Measurements from ENCODE around the gene HRH3.

GRCh38 chr20:62171245-62171644, 48.8 kb downstream of the HRH3 start:
- TF ChIP-seq, protein P1, sequence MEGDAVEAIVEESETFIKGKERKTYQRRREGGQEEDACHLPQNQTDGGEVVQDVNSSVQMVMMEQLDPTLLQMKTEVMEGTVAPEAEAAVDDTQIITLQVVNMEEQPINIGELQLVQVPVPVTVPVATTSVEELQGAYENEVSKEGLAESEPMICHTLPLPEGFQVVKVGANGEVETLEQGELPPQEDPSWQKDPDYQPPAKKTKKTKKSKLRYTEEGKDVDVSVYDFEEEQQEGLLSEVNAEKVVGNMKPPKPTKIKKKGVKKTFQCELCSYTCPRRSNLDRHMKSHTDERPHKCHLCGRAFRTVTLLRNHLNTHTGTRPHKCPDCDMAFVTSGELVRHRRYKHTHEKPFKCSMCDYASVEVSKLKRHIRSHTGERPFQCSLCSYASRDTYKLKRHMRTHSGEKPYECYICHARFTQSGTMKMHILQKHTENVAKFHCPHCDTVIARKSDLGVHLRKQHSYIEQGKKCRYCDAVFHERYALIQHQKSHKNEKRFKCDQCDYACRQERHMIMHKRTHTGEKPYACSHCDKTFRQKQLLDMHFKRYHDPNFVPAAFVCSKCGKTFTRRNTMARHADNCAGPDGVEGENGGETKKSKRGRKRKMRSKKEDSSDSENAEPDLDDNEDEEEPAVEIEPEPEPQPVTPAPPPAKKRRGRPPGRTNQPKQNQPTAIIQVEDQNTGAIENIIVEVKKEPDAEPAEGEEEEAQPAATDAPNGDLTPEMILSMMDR (IDR thresholded peaks at IDR 0.05) = no peak
- TF ChIP-seq POLR2A (IDR thresholded peaks at IDR 0.05) (no peak), POLR2AphosphoS5 (IDR thresholded peaks at IDR 0.05) (no peak), EP300 (IDR thresholded peaks at IDR 0.05) (no peak)
